OCI-LY1 (cell line): ENCODE data around the gene FPR2.
"Not testable (repeated sequence)": the region's sequence is repeated elsewhere in the genome, so short reads cannot be mapped to it uniquely, and the experiment has no call there.

Experiments used
- H2AFZ ChIP-seq: fragments of 200-600 bp; sonication (generic), shearing (Covaris generic); 2 replicates; pipeline ENCODE4 v1.6.0; 2014; ENCODE audit warnings: antibody characterized with exemption, mild to moderate bottlenecking, low read length
- H3F3A ChIP-seq: fragments of 200-600 bp; sonication (generic), shearing (Covaris generic); 2 replicates; pipeline ENCODE4 v1.6.0; 2014; ENCODE audit warnings: mild to moderate bottlenecking, antibody characterized with exemption, low read length, moderate library complexity; ENCODE audit not compliant: insufficient read depth
- H3K27ac ChIP-seq: fragments of 200-600 bp; sonication (generic); 2 replicates; pipeline ENCODE4 v1.5.1; 2014; ENCODE audit warnings: low read length, mixed run types, mild to moderate bottlenecking, low read depth; ENCODE audit not compliant: poor library complexity, severe bottlenecking
- H3K27me3 ChIP-seq: fragments of 200-600 bp; sonication (generic); 2 replicates; pipeline ENCODE4 v1.6.0; 2014; ENCODE audit warnings: antibody characterized with exemption, mild to moderate bottlenecking, low read length, moderate library complexity; ENCODE audit not compliant: insufficient read depth
- H3K36me3 ChIP-seq: fragments of 200-600 bp; sonication (generic); 2 replicates; pipeline ENCODE4 v1.6.1; 2014; ENCODE audit warnings: mild to moderate bottlenecking, antibody characterized with exemption, low read length, moderate library complexity, mixed read lengths; ENCODE audit not compliant: insufficient read depth
- H3K4me1 ChIP-seq: fragments of 200-600 bp; sonication (generic); 2 replicates; pipeline ENCODE4 v1.5.1; 2014; ENCODE audit warnings: mild to moderate bottlenecking, low read length, moderate library complexity; ENCODE audit not compliant: insufficient read depth, severe bottlenecking
- H3K4me2 ChIP-seq: fragments of 200-600 bp; sonication (generic), shearing (Covaris generic); 2 replicates; pipeline ENCODE4 v1.6.1; 2014; ENCODE audit warnings: low read length
- H3K4me3 ChIP-seq: fragments of 200-600 bp; sonication (generic); 2 replicates; pipeline ENCODE4 v1.5.1; 2014; ENCODE audit warnings: low read length, low read depth, mild to moderate bottlenecking, mixed read lengths; ENCODE audit not compliant: poor library complexity, severe bottlenecking
- H3K79me2 ChIP-seq: fragments of 200-600 bp; shearing (Covaris generic); 2 replicates; pipeline ENCODE4 v1.6.1; 2016; ENCODE audit warnings: mixed run types, low read length, mixed read lengths; ENCODE audit not compliant: insufficient read depth
- H3K9ac ChIP-seq: fragments of 200-600 bp; sonication (generic), shearing (Covaris generic); 2 replicates; pipeline ENCODE4 v1.6.1; 2014; ENCODE audit warnings: mild to moderate bottlenecking, low read length, mixed read lengths
- H3K9me2 ChIP-seq: fragments of 200-600 bp; sonication (generic), shearing (Covaris generic); 2 replicates; pipeline ENCODE4 v1.6.1; 2014; ENCODE audit warnings: low read depth, mild to moderate bottlenecking, low read length, mixed read lengths
- H3K9me3 ChIP-seq: fragments of 200-600 bp; shearing (Covaris generic); 2 replicates; pipeline ENCODE4 v1.6.1; 2014; ENCODE audit warnings: low read length, mixed read lengths
- H4K20me1 ChIP-seq: fragments of 200-600 bp; sonication (generic), shearing (Covaris generic); 2 replicates; pipeline ENCODE4 v1.6.0; 2016; ENCODE audit warnings: mild to moderate bottlenecking, low read length; ENCODE audit not compliant: insufficient read depth
- CTCF ChIP-seq: fragments of 200-600 bp; sonication (generic), shearing (Covaris generic); IDR thresholded peaks from 2 replicates; pipeline ENCODE4 v1.5.1; 2017; ENCODE audit warnings: mild to moderate bottlenecking, antibody characterized with exemption, low read length, moderate library complexity, mixed read lengths
- EZH2 ChIP-seq: fragments of 200-600 bp; sonication (generic), shearing (Covaris generic); IDR thresholded peaks from 2 replicates; pipeline ENCODE4 v1.8.0; 2017; ENCODE audit warnings: borderline replicate concordance, mixed run types, mild to moderate bottlenecking, antibody characterized with exemption, low read length, moderate library complexity, mixed read lengths

Gene FPR2

DNA sequence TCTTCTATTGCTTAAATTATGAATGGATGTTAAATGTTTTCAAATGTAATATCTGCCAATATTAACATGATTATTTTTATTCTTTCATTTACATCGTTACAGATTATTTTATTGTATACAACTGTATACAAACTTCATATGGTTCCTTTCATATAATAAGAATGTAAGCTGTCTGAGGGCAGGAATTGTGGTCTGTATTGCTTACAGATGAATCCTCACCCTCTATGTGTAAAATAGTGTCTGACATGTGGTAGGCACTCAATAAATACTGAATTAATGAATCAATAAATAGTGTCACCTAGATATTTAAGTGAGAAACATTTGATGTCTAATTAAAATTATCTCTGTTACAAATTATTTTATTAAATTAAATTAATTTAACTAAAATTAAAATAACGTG, 41.8 kb downstream of the FPR2 start:
- Histone ChIP-seq H3K9me2 (no peaks in the 10 kb centered on the region), H3K4me1 (no peaks in the 10 kb centered on the region), H3K4me3 (no peak overlapping the region), H3K4me2 (no peak overlapping the region), H3K9me3 (no peaks in the 10 kb centered on the region), H3K9ac (no peak overlapping the region), H2AFZ (no peak overlapping the region), H3K36me3 (no peaks in the 10 kb centered on the region), H3K27me3 (no peaks in the 10 kb centered on the region), H3F3A (no peaks in the 10 kb centered on the region), H3K27ac (no peak overlapping the region), H3K79me2 (no peaks in the 10 kb centered on the region), H4K20me1 (no peaks in the 10 kb centered on the region)
- TF ChIP-seq EZH2 (no peak), CTCF (no peak)

DNA sequence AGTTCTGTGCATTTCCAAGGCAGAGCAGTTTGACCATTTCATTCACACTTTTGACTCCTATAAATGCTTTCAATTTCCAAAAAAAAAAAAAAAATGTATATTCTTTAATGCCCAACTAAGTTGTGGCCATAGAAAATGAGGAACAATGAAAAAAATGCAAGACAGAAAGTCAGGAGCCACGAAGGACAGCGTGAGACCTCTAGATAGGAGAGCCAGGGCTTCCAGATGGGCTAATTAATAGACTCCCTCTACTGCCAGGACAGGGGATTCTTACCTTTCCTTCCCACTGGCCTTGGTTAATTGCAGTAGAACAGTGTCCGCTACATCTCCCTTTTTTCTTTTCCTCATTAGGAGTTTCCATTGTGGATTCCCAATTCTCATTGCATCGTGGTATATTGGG, 42.5 kb downstream of the FPR2 start:
- H2AFZ ChIP-seq, result no peak overlapping the region
- no peaks in the 10 kb centered on the region for H3K79me2 ChIP-seq
- no peak overlapping the region for H3K4me3 ChIP-seq
- no peaks in the 10 kb centered on the region for H3F3A ChIP-seq
- no peak overlapping the region for H3K4me2 ChIP-seq
- no peaks in the 10 kb centered on the region for H4K20me1 ChIP-seq
- no peak overlapping the region for H3K27ac ChIP-seq
- H3K36me3 ChIP-seq, result no peaks in the 10 kb centered on the region
- H3K27me3 ChIP-seq, result no peaks in the 10 kb centered on the region
- H3K9me3 ChIP-seq, result no peaks in the 10 kb centered on the region
- TF ChIP-seq EZH2, result no peak
- no peak for TF ChIP-seq CTCF
- no peaks in the 10 kb centered on the region for H3K9me2 ChIP-seq
- H3K9ac ChIP-seq, result no peak overlapping the region
- H3K4me1 ChIP-seq, result no peaks in the 10 kb centered on the region

- H3K4me2 ChIP-seq, result no peak overlapping the region
- H4K20me1 ChIP-seq, result no peaks in the 10 kb centered on the region
- H3K27me3 ChIP-seq, result no peaks in the 10 kb centered on the region
- no peaks in the 10 kb centered on the region for H3K36me3 ChIP-seq
- H3K79me2 ChIP-seq, result no peaks in the 10 kb centered on the region
- no peak overlapping the region for H3K9ac ChIP-seq
- TF ChIP-seq CTCF (no peak), EZH2 (no peak)
- H3F3A ChIP-seq, result no peaks in the 10 kb centered on the region
- H2AFZ ChIP-seq, result no peak overlapping the region
- H3K9me3 ChIP-seq, result no peaks in the 10 kb centered on the region
- H3K27ac ChIP-seq, result no peak overlapping the region
- no peak overlapping the region for H3K4me3 ChIP-seq
- no peaks in the 10 kb centered on the region for H3K4me1 ChIP-seq
- H3K9me2 ChIP-seq, result no peaks in the 10 kb centered on the region
These were observed 43.0 kb downstream of the FPR2 start for GRCh38 chr19:51803967-51804366.

DNA sequence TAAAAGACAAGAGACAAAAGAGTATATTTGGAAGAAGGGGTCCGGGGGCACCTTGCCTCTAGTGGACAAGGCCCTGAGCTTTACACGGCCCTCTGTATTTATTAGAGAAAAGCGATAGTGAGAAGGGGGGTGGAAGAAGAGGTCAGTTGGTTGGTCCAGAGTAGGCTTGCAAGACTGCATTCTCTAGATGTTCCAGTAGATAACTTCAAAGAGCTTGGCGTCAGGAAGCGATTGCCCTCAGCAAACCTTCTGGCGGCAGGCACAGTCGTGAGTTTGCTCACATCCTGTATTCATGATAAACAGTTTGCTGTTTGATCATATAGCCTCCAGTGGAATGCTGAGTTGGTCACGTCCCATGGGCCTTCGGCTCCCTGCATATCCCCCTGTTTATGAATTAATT, 43.8 kb downstream of the FPR2 start:
- H3K4me1 ChIP-seq, H3F3A ChIP-seq, H3K9me3 ChIP-seq, H3K9me2 ChIP-seq, H4K20me1 ChIP-seq, H2AFZ ChIP-seq, H3K4me2 ChIP-seq, H3K27me3 ChIP-seq, H3K27ac ChIP-seq, H3K4me3 ChIP-seq, H3K9ac ChIP-seq, H3K79me2 ChIP-seq, H3K36me3 ChIP-seq: not testable (repeated sequence)

DNA sequence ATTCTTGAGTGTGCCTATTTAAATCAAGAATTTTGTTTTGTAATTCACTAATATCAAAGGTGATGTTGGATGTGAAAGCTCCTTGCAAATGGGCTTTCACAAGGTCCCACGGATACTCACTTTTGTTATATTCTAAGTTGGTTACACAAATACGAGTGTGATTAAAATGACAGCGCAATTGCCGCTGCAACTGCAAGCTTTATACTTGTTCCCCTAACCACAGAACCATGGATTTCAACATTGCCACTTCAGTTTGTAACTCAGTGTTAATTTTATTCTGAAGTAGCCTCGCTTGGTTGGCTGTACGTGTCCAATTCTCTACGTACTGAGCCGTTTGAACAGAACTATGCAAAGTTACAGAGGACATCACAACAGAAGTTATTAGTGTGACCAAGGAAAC, 44.4 kb downstream of the FPR2 start:
- H3K9me2 ChIP-seq, H3F3A ChIP-seq, H3K79me2 ChIP-seq, H3K9me3 ChIP-seq, H3K36me3 ChIP-seq, H4K20me1 ChIP-seq, H3K4me1 ChIP-seq, H3K4me2 ChIP-seq, H3K4me3 ChIP-seq, H2AFZ ChIP-seq, H3K27ac ChIP-seq, H3K27me3 ChIP-seq, H3K9ac ChIP-seq: not testable (repeated sequence)

GRCh38 chr19:51806571-51806970, 45.6 kb downstream of the FPR2 start:
- not testable (repeated sequence) for H3K4me2 ChIP-seq, H3K9me3 ChIP-seq, H3K9ac ChIP-seq, H3F3A ChIP-seq, H3K4me3 ChIP-seq, H3K27ac ChIP-seq, H3K9me2 ChIP-seq, H3K27me3 ChIP-seq, H3K4me1 ChIP-seq, H2AFZ ChIP-seq, H4K20me1 ChIP-seq, H3K36me3 ChIP-seq, H3K79me2 ChIP-seq
